Tibial nerve (tissue), 4 donors: ENCODE measurements around the gene SEPTIN12. TPM values are rescaled to one million over a fixed set of nuclear protein-coding genes. Genes with fewer than 3 reads are reported as not detected.
"Not testable (repeated sequence)": the region's sequence is repeated elsewhere in the genome, so short reads cannot be mapped to it uniquely, and the experiment has no call there.

Experiments
- DNase-seq, 2 donors: peaks; one replicate each; pipeline ENCODE4 v3.0.0-alpha.2; 2019; ENCODE audit warnings: low spot score in 2 of 2
- H3K27ac ChIP-seq, 4 donors: fragments of 200-600 bp; sonication (generic) in 3 of 4; one replicate each; pipeline ENCODE4 v1.5.1; 2017 to 2019; ENCODE audit warnings: mild to moderate bottlenecking in 1 of 4
- H3K27me3 ChIP-seq, 2 donors: fragments of 200-600 bp; sonication (generic) in 1 of 2; one replicate each; pipeline versions ENCODE4 v1.5.1 to v1.6.0; 2017 to 2019
- H3K36me3 ChIP-seq, 3 donors: fragments of 200-600 bp; sonication (generic); one replicate each; pipeline ENCODE4 v1.5.1; 2018 to 2019
- H3K4me1 ChIP-seq, 4 donors: fragments of 200-600 bp; sonication (generic) in 3 of 4; one replicate each; pipeline ENCODE4 v1.5.1; 2017 to 2019
- H3K4me3 ChIP-seq, 4 donors: fragments of 200-600 bp; sonication (generic) in 3 of 4; one replicate each; pipeline ENCODE4 v1.5.1; 2017 to 2019; ENCODE audit warnings: mild to moderate bottlenecking in 1 of 4, moderate library complexity in 1 of 4
- H3K9me3 ChIP-seq, 4 donors: fragments of 200-600 bp; sonication (generic) in 3 of 4; one replicate each; pipeline ENCODE4 v1.5.1; 2017 to 2019
- CTCF ChIP-seq, 5 experiments: fragments of 200-600 bp in 3 of 5; fragments of 450-650 bp in 2 of 5; sonication (generic) in 3 of 5; IDR thresholded peaks; one replicate each; pipeline ENCODE4 v1.5.1; 2016 to 2019; ENCODE audit warnings: antibody characterized with exemption in 5 of 5, mild to moderate bottlenecking in 3 of 5, moderate library complexity in 2 of 5
- EP300 ChIP-seq, 2 donors: sonication (generic); formaldehyde crosslinking; IDR thresholded peaks; one replicate each; pipeline ENCODE4 v1.6.1; 2017; ENCODE audit warnings: antibody characterized with exemption in 2 of 2, mild to moderate bottlenecking in 1 of 2
- POLR2A ChIP-seq, 2 donors: fragments of 450-650 bp; IDR thresholded peaks; one replicate each; pipeline ENCODE4 v1.6.1; 2017; ENCODE audit warnings: antibody characterized with exemption in 2 of 2, mild to moderate bottlenecking in 2 of 2, moderate library complexity in 2 of 2
- WGBS, 2 donors: methylation state at CpG; one replicate each; pipeline ENCODE4 v1.1.5; 2018; 5-methylcytosine and 5-hydroxymethylcytosine counted together
- total RNA-seq, 4 donors: library from RNA; depleted of rRNA; stranded (reverse); fragments of >200 nt; gene quantifications; one replicate each; pipeline ENCODE4 v1.1.0, GENCODE V29; 2016

Gene SEPTIN12
- total RNA-seq, 4 donors from 2014 or later = not detected

DNA sequence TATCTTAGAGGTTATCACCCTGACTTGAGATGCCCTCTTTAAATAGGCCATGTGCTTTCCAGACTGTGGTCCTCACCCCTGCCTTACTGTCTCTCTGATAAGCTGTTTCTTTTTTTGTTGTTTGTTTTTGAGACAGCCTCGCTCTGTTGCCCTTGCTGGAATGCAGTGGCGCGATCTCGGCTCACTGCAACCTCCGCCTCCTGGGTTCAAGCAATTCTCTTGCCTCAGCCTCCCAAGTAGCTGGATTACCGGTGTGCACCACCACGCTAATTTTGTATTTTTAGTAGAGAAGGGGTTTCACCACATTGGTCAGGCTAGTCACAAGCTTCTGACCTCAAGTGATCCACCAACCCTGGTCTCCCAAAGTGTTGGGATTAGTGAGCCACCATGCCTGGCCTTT is 765 bp upstream of the SEPTIN12 start:
- TF ChIP-seq CTCF (IDR thresholded peaks at IDR 0.05) (no peak), POLR2A (IDR thresholded peaks at IDR 0.05) (no peak), EP300 (IDR thresholded peaks at IDR 0.05) (no peak)
- WGBS, 2 donors = 78 to 83% methylated on average over 7 of the region's 7 CpGs
- Histone ChIP-seq H3K36me3 (no peaks in the 10 kb centered on the region), H3K4me3 (no peak overlapping the region), H3K27me3 (no peaks in the 10 kb centered on the region), H3K4me1 (no peaks in the 10 kb centered on the region), H3K27ac (no peak overlapping the region), H3K9me3 (no peaks in the 10 kb centered on the region)
- DNase-seq = no peak

DNA sequence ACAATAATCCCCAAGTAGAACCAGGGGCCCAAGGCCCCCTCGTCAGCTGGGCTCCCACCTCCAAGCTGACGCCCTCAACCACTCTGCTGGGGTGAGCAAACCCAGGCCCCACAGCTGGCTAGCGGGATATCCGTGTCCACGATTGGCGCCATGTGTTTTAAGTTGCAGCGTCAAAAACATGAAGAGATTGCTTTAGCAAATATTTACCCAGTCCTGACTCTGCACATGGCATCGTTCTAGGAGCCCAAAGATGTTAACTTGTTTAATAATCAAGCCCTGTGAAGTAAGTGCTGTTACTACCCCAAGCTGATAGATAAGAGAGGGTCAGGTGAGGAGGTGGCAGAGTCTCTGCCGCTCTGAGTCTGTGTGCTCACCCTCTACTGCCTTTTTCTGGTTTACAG is 344 bp upstream of the SEPTIN12 start:
- no peaks in the 10 kb centered on the region for H3K4me1 ChIP-seq
- DNase-seq = no peak
- H3K4me3 ChIP-seq = no peak overlapping the region
- TF ChIP-seq CTCF (IDR thresholded peaks at IDR 0.05) = no peak
- TF ChIP-seq EP300 (IDR thresholded peaks at IDR 0.05) = no peak
- TF ChIP-seq POLR2A (IDR thresholded peaks at IDR 0.05) = no peak
- H3K27me3 ChIP-seq = no peaks in the 10 kb centered on the region
- WGBS, 2 donors = 57 to 58% methylated on average over 9 of the region's 9 CpGs
- H3K9me3 ChIP-seq = no peaks in the 10 kb centered on the region
- H3K36me3 ChIP-seq = no peaks in the 10 kb centered on the region
- H3K27ac ChIP-seq = no peak overlapping the region

GRCh38 chr16:4787068-4787467 is 1.1 kb downstream of the SEPTIN12 start:
- H3K27me3 ChIP-seq = no peaks in the 10 kb centered on the region
- no peak overlapping the region for H3K4me3 ChIP-seq
- no peaks in the 10 kb centered on the region for H3K9me3 ChIP-seq
- DNase-seq = no peak
- H3K27ac ChIP-seq = no peak overlapping the region
- H3K4me1 ChIP-seq = no peaks in the 10 kb centered on the region
- no peaks in the 10 kb centered on the region for H3K36me3 ChIP-seq
- 92 to 94% methylated on average over 8 of the region's 8 CpGs for WGBS, 2 donors
- TF ChIP-seq EP300 (IDR thresholded peaks at IDR 0.05) = no peak
- no peak for TF ChIP-seq POLR2A (IDR thresholded peaks at IDR 0.05)
- TF ChIP-seq CTCF (IDR thresholded peaks at IDR 0.05) = no peak

DNA sequence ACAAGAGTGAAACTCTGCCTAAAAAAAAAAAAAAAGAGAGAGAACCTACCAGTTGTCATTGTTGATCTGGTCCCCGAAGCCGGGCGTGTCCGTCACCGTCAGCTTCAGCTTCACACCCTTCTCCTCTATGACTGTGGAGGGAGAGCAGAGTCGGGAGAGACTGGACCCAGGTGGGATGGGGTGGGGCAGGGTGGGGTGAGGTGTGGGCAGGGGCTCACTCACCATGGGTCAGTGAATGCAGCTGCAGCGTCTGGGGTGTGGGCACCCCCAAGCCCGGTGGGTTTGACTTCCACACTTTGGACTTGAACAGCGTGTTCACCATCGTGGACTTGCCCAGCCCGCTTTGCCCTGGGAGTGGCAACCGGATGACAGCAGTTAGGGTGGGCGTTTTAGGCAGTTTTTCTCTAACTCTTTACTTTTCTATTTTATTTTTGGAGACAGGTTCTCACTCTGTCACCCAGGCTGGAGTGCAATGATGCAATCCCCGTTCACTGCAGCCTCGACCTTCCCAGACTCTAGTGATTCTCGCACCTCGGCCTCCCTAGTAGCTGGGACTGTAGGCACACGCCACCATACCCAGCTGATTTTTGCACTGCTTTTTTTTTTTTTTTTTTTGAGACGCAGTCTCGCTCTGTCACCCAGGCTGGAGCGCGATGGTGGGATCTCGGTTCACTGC is 2.2 kb downstream of the SEPTIN12 start:
- H3K36me3 ChIP-seq = no peaks in the 10 kb centered on the region
- no peaks in the 10 kb centered on the region for H3K4me1 ChIP-seq
- TF ChIP-seq POLR2A (IDR thresholded peaks at IDR 0.05) (no peak), CTCF (IDR thresholded peaks at IDR 0.05) (no peak), EP300 (IDR thresholded peaks at IDR 0.05) (no peak)
- 90 to 93% methylated on average over 23 of the region's 23 CpGs for WGBS, 2 donors
- no peak overlapping the region for H3K4me3 ChIP-seq
- no peak for DNase-seq
- no peaks in the 10 kb centered on the region for H3K27me3 ChIP-seq
- H3K27ac ChIP-seq = no peak overlapping the region
- H3K9me3 ChIP-seq = no peaks in the 10 kb centered on the region

GRCh38 chr16:4784444-4784987 is 3.6 kb downstream of the SEPTIN12 start:
- H3K27me3 ChIP-seq, H3K9me3 ChIP-seq, DNase-seq, H3K27ac ChIP-seq, H3K36me3 ChIP-seq, H3K4me1 ChIP-seq, H3K4me3 ChIP-seq: not testable (repeated sequence)
- WGBS, 2 donors = 91 to 93% methylated on average over 14 of the region's 14 CpGs
